Mesodermal cell (in vitro differentiated cells): ENCODE results near the gene TARS3.

Experiments
- H3K27ac ChIP-seq: 2 replicates; pipeline ENCODE4 v1.7.0; 2013; ENCODE audit warnings: mild to moderate bottlenecking, low read depth, low read length, moderate library complexity; ENCODE audit not compliant: severe bottlenecking
- H3K36me3 ChIP-seq: 2 replicates; pipeline ENCODE4 v1.7.1; 2013; ENCODE audit warnings: mild to moderate bottlenecking, low read length, moderate library complexity; ENCODE audit not compliant: control insufficient read depth, insufficient read depth
- H3K4me1 ChIP-seq: one replicate; pipeline ENCODE4 v1.7.1; 2013; ENCODE audit warnings: mild to moderate bottlenecking, low read length; ENCODE audit not compliant: insufficient read depth, control insufficient read depth, poor library complexity, severe bottlenecking
- H3K4me3 ChIP-seq: 2 replicates; pipeline ENCODE4 v1.7.0; 2013; ENCODE audit warnings: low read length, control low read depth, mild to moderate bottlenecking; ENCODE audit not compliant: insufficient read depth, poor library complexity, severe bottlenecking; ENCODE audit errors: extremely low read depth
- H3K9me3 ChIP-seq: 2 replicates; pipeline ENCODE4 v1.7.1; 2013; ENCODE audit warnings: mild to moderate bottlenecking, low read length, moderate library complexity; ENCODE audit not compliant: control insufficient read depth
- WGBS, 2 experiments: methylation state at CpG; one replicate each; pipeline ENCODE4 v1.1.5; 2013; ENCODE audit warnings: missing lambda C conversion rate in 2 of 2; ENCODE audit not compliant: insufficient coverage in 2 of 2; 5-methylcytosine and 5-hydroxymethylcytosine counted together

The TARS3 gene

GRCh38 chr15:101732772-101733171 is 8.5 kb upstream of the TARS3 start:
- Histone ChIP-seq H3K4me3 (no peak overlapping the region), H3K27ac (no peak overlapping the region)
- WGBS, 2 experiments, result 92 to 100% methylated on average over 2 of the region's 3 CpGs

GRCh38 chr15:101731746-101732145 is 7.5 kb upstream of the TARS3 start:
- H3K27ac ChIP-seq, result no peak overlapping the region
- WGBS, 2 experiments, result 79 to 83% methylated on average over 6 of the region's 6 CpGs
- H3K36me3 ChIP-seq, result no peaks in the 10 kb centered on the region

More at GRCh38 chr15:101732772-101733171, 8.5 kb upstream of the TARS3 start:
- H3K9me3 ChIP-seq, result no peaks in the 10 kb centered on the region
- no peaks in the 10 kb centered on the region for H3K4me1 ChIP-seq
- H3K36me3 ChIP-seq, result no peaks in the 10 kb centered on the region

GRCh38 chr15:101727186-101727585 is 2.9 kb upstream of the TARS3 start:
- H3K9me3 ChIP-seq, result no peaks in the 10 kb centered on the region
- H3K27ac ChIP-seq, result no peak overlapping the region
- peaks cover 2% of the 10 kb centered on the region for H3K4me1 ChIP-seq
- peaks cover 2% of the 10 kb centered on the region for H3K36me3 ChIP-seq
- 71% methylated on average over 1 of the region's 1 CpG; no CpG with 5 or more reads in 1 of the 2 experiments for WGBS, 2 experiments
- H3K4me3 ChIP-seq, result no peak overlapping the region

More at GRCh38 chr15:101731746-101732145, 7.5 kb upstream of the TARS3 start:
- Histone ChIP-seq H3K4me3 (no peak overlapping the region), H3K9me3 (no peaks in the 10 kb centered on the region), H3K4me1 (no peaks in the 10 kb centered on the region)

- Histone ChIP-seq H3K4me1 (peaks cover 2% of the 10 kb centered on the region), H3K36me3 (peaks cover 20% of the 10 kb centered on the region), H3K9me3 (no peaks in the 10 kb centered on the region), H3K27ac (no peak overlapping the region), H3K4me3 (no peak overlapping the region)
- WGBS, 2 experiments, result 93% methylated on average over 2 of the region's 2 CpGs; no CpG with 5 or more reads in 1 of the 2 experiments
These were observed 800 bp upstream of the TARS3 start for GRCh38 chr15:101725073-101725472.

- peaks cover 23% of the 10 kb centered on the region for H3K36me3 ChIP-seq
- WGBS, 2 experiments, result 33 to 36% methylated on average over 7 to 8 of the region's 8 CpGs
- H3K4me3 ChIP-seq, result no peak overlapping the region
These were observed 367 bp upstream of the TARS3 start for GRCh38 chr15:101724675-101725005.

GRCh38 chr15:101723171-101723873 is 951 bp downstream of the TARS3 start:
- Histone ChIP-seq H3K4me1 (peaks cover 2% of the 10 kb centered on the region), H3K4me3 (peak overlapping the region; percentile 60), H3K9me3 (no peaks in the 10 kb centered on the region), H3K27ac (peak overlapping the region; percentile 75), H3K36me3 (peaks cover 33% of the 10 kb centered on the region)
- WGBS, 2 experiments, result 17 to 22% methylated on average over 3 to 5 of the region's 8 CpGs

More at GRCh38 chr15:101724675-101725005, 367 bp upstream of the TARS3 start:
- peaks cover 2% of the 10 kb centered on the region for H3K4me1 ChIP-seq
- H3K9me3 ChIP-seq, result no peaks in the 10 kb centered on the region
- H3K27ac ChIP-seq, result no peak overlapping the region

- H3K27ac ChIP-seq, result no peak overlapping the region
- peaks cover 48% of the 10 kb centered on the region for H3K36me3 ChIP-seq
- WGBS, 2 experiments, result 92 to 96% methylated on average over 2 of the region's 3 CpGs
- H3K4me3 ChIP-seq, result no peak overlapping the region
- no peaks in the 10 kb centered on the region for H3K9me3 ChIP-seq
- H3K4me1 ChIP-seq, result peaks cover 2% of the 10 kb centered on the region
These were observed 5.4 kb downstream of the TARS3 start for GRCh38 chr15:101718896-101719295.

- peaks cover 70% of the 10 kb centered on the region for H3K36me3 ChIP-seq
- no peak overlapping the region for H3K4me3 ChIP-seq
- H3K27ac ChIP-seq, result no peak overlapping the region
- 93 to 98% methylated on average over 6 of the region's 6 CpGs for WGBS, 2 experiments
- H3K4me1 ChIP-seq, result peaks cover 15% of the 10 kb centered on the region
- no peaks in the 10 kb centered on the region for H3K9me3 ChIP-seq
These were observed 12.2 kb downstream of the TARS3 start for GRCh38 chr15:101712078-101712477.

GRCh38 chr15:101710806-101711205 is 13.5 kb downstream of the TARS3 start:
- peaks cover 73% of the 10 kb centered on the region for H3K36me3 ChIP-seq
- H3K9me3 ChIP-seq, result no peaks in the 10 kb centered on the region
- peaks cover 15% of the 10 kb centered on the region for H3K4me1 ChIP-seq
- no peak overlapping the region for H3K4me3 ChIP-seq
- WGBS, 2 experiments, result 61 to 76% methylated on average over 3 to 4 of the region's 6 CpGs
- no peak overlapping the region for H3K27ac ChIP-seq

GRCh38 chr15:101709466-101709865 is 14.8 kb downstream of the TARS3 start:
- Histone ChIP-seq H3K36me3 (peaks cover 79% of the 10 kb centered on the region), H3K4me1 (peaks cover 15% of the 10 kb centered on the region), H3K9me3 (no peaks in the 10 kb centered on the region), H3K4me3 (no peak overlapping the region), H3K27ac (no peak overlapping the region)
- 92% methylated on average over 4 to 5 of the region's 5 CpGs for WGBS, 2 experiments

GRCh38 chr15:101707983-101708382 is 16.3 kb downstream of the TARS3 start:
- 90 to 97% methylated on average over 3 of the region's 4 CpGs for WGBS, 2 experiments
- peaks cover 76% of the 10 kb centered on the region for H3K36me3 ChIP-seq
- H3K27ac ChIP-seq, result no peak overlapping the region
- H3K4me1 ChIP-seq, result peaks cover 15% of the 10 kb centered on the region
- no peak overlapping the region for H3K4me3 ChIP-seq
- no peaks in the 10 kb centered on the region for H3K9me3 ChIP-seq
